Mesenchymal stem cell (in vitro differentiated cells and primary cell): ENCODE measurements around the gene PLXNA2.

Source experiments
- DNase-seq: peaks from one replicate; pipeline ENCODE4 v3.0.0-alpha.2; 2013
- H2AFZ ChIP-seq: one replicate; pipeline ENCODE4 v1.6.1; 2013; ENCODE audit warnings: low read depth, mild to moderate bottlenecking, control low read depth, inconsistent platforms, low read length, moderate library complexity
- H2AK5ac ChIP-seq: 2 replicates; pipeline ENCODE4 v1.6.1; 2013; ENCODE audit warnings: low read length, moderate library complexity, mild to moderate bottlenecking, inconsistent platforms; ENCODE audit not compliant: severe bottlenecking
- H2BK120ac ChIP-seq: one replicate; pipeline ENCODE4 v1.6.1; 2013; ENCODE audit warnings: low read depth, mild to moderate bottlenecking, inconsistent platforms, low read length, moderate library complexity
- H2BK12ac ChIP-seq, 2 experiments: one replicate each; pipeline ENCODE4 v1.6.1; 2013; ENCODE audit warnings: inconsistent platforms in 2 of 2, low read length in 2 of 2, mild to moderate bottlenecking in 2 of 2, moderate library complexity in 2 of 2, control low read depth in 1 of 2
- H2BK15ac ChIP-seq: one replicate; pipeline ENCODE4 v1.6.1; 2013; ENCODE audit warnings: mild to moderate bottlenecking, low read depth, inconsistent platforms; ENCODE audit not compliant: poor library complexity, severe bottlenecking
- H2BK5ac ChIP-seq: 2 replicates; pipeline ENCODE4 v1.6.1; 2013; ENCODE audit warnings: low read depth, mild to moderate bottlenecking, low read length, control low read depth, inconsistent platforms; ENCODE audit not compliant: poor library complexity, severe bottlenecking
- H3K14ac ChIP-seq, 2 experiments: one replicate each; pipeline ENCODE4 v1.6.1; 2013; ENCODE audit warnings: inconsistent platforms in 2 of 2, low read length in 2 of 2, control low read depth in 1 of 2, mild to moderate bottlenecking in 1 of 2, moderate library complexity in 1 of 2
- H3K18ac ChIP-seq, 2 experiments: one replicate each; pipeline ENCODE4 v1.6.1; 2013; ENCODE audit warnings: inconsistent platforms in 2 of 2, low read length in 2 of 2, control low read depth in 1 of 2, low read depth in 1 of 2, mild to moderate bottlenecking in 1 of 2
- H3K23ac ChIP-seq, 2 experiments: one replicate each; pipeline ENCODE4 v1.6.1; 2013; ENCODE audit warnings: inconsistent platforms in 2 of 2, low read length in 2 of 2, mild to moderate bottlenecking in 2 of 2, moderate library complexity in 2 of 2, control low read depth in 1 of 2
- H3K27ac ChIP-seq: 2 replicates; pipeline ENCODE4 v1.5.1; 2013; ENCODE audit warnings: mild to moderate bottlenecking, moderate library complexity, low read length, control low read depth, inconsistent platforms; ENCODE audit not compliant: poor library complexity, severe bottlenecking
- H3K27me3 ChIP-seq, 2 experiments: 2 replicates each; pipeline versions ENCODE4 v1.6.1 to v1.7.0; 2013; ENCODE audit warnings: low read length in 2 of 2, mild to moderate bottlenecking in 2 of 2, moderate library complexity in 2 of 2, control low read depth in 1 of 2, inconsistent platforms in 1 of 2; ENCODE audit not compliant: control insufficient read depth in 1 of 2, insufficient read depth in 1 of 2
- H3K36me3 ChIP-seq, 2 experiments: 2 replicates each; pipeline versions ENCODE4 v1.6.1 to v1.7.0; 2013; ENCODE audit warnings: low read length in 2 of 2, control low read depth in 1 of 2, inconsistent platforms in 1 of 2, low read depth in 1 of 2, mild to moderate bottlenecking in 1 of 2; ENCODE audit not compliant: insufficient read depth in 2 of 2, control insufficient read depth in 1 of 2
- H3K4ac ChIP-seq, 2 experiments: one replicate each; pipeline ENCODE4 v1.6.1; 2013; ENCODE audit warnings: inconsistent platforms in 2 of 2, low read length in 2 of 2, mild to moderate bottlenecking in 2 of 2, moderate library complexity in 2 of 2, control low read depth in 1 of 2, low read depth in 1 of 2
- H3K4me1 ChIP-seq: 2 replicates; pipeline ENCODE4 v1.6.1; 2013; ENCODE audit warnings: low read depth, low read length, control low read depth; ENCODE audit not compliant: control insufficient read depth, insufficient read depth
- H3K4me2 ChIP-seq: 2 replicates; pipeline ENCODE4 v1.6.1; 2013; ENCODE audit warnings: low read length, mild to moderate bottlenecking, inconsistent platforms; ENCODE audit not compliant: poor library complexity, severe bottlenecking
- H3K4me3 ChIP-seq, 2 experiments: 2 replicates each; pipeline versions ENCODE4 v1.5.1 to v1.7.0; 2013; ENCODE audit warnings: low read length in 2 of 2, mild to moderate bottlenecking in 2 of 2, control low read depth in 1 of 2, low read depth in 1 of 2; ENCODE audit not compliant: insufficient read depth in 1 of 2
- H3K79me1 ChIP-seq: replicated peaks from 2 replicates; pipeline ENCODE4 v1.6.1; 2013; ENCODE audit warnings: mild to moderate bottlenecking, control low read depth, low read length, inconsistent platforms; ENCODE audit not compliant: poor library complexity, severe bottlenecking
- H3K9ac ChIP-seq: 2 replicates; pipeline ENCODE4 v1.7.0; 2013; ENCODE audit warnings: mild to moderate bottlenecking, low read length, moderate library complexity
- H3K9me3 ChIP-seq: 2 replicates; pipeline ENCODE4 v1.7.0; 2013; ENCODE audit warnings: mild to moderate bottlenecking, low read length; ENCODE audit not compliant: control insufficient read depth
- H4K8ac ChIP-seq: one replicate; pipeline ENCODE4 v1.6.1; 2013; ENCODE audit warnings: inconsistent platforms, mild to moderate bottlenecking, low read length, moderate library complexity
- H4K91ac ChIP-seq: one replicate; pipeline ENCODE4 v1.6.1; 2013; ENCODE audit warnings: mild to moderate bottlenecking, low read length, inconsistent platforms
- WGBS: methylation state at CpG from one replicate; pipeline ENCODE4 v1.1.7; 2013; ENCODE audit warnings: mixed read lengths; 5-methylcytosine and 5-hydroxymethylcytosine counted together

Gene PLXNA2

GRCh38 chr1:208048904-208049303, 195.3 kb downstream of the PLXNA2 start:
- Histone ChIP-seq H2BK5ac (no peak overlapping the region), H2BK120ac (no peak overlapping the region), H3K14ac (no peak overlapping the region), H4K91ac (no peak overlapping the region), H3K79me1 (no peaks in the 10 kb centered on the region), H3K18ac (no peak overlapping the region), H2BK15ac (no peak overlapping the region), H3K23ac (no peak overlapping the region), H2AK5ac (no peak overlapping the region), H3K4me2 (no peak overlapping the region), H3K27ac (no peak overlapping the region), H2AFZ (no peak overlapping the region), H3K4me3 (no peak overlapping the region), H3K36me3 (peaks cover 6 to 13% of the 10 kb centered on the region in 2 experiments), H3K4me1 (peaks cover 2% of the 10 kb centered on the region), H3K9ac (no peak overlapping the region), H2BK12ac (no peak overlapping the region), H4K8ac (no peak overlapping the region), H3K27me3 (no peaks in the 10 kb centered on the region), H3K4ac (no peak overlapping the region), H3K9me3 (no peaks in the 10 kb centered on the region)
- DNase-seq = no peak
- WGBS = 91% methylated on average over 4 of the region's 4 CpGs

- H3K4me3 ChIP-seq = no peak overlapping the region
- no peak overlapping the region for H2BK5ac ChIP-seq
- H3K27ac ChIP-seq = no peak overlapping the region
- H3K4ac ChIP-seq = peak overlapping the region in 1 of 2 experiments; percentile 31
- no peaks in the 10 kb centered on the region for H3K9me3 ChIP-seq
- no peak overlapping the region for H2BK15ac ChIP-seq
- H2BK12ac ChIP-seq = no peak overlapping the region
- no peak overlapping the region for H2AFZ ChIP-seq
- H3K4me1 ChIP-seq = peaks cover 2% of the 10 kb centered on the region
- no peak overlapping the region for H4K91ac ChIP-seq
- H3K79me1 ChIP-seq = no peaks in the 10 kb centered on the region
- 90% methylated on average over 6 of the region's 6 CpGs for WGBS
- no peak overlapping the region for H3K4me2 ChIP-seq
- no peak overlapping the region for H2AK5ac ChIP-seq
- H3K18ac ChIP-seq = no peak overlapping the region
- H3K36me3 ChIP-seq = peaks cover 6 to 19% of the 10 kb centered on the region in 2 experiments
- H2BK120ac ChIP-seq = no peak overlapping the region
- no peak overlapping the region for H3K14ac ChIP-seq
- no peaks in the 10 kb centered on the region for H3K27me3 ChIP-seq
- no peak overlapping the region for H3K23ac ChIP-seq
- H3K9ac ChIP-seq = peak overlapping the region; percentile 18
- no peak for DNase-seq
- H4K8ac ChIP-seq = no peak overlapping the region
These were observed 196.2 kb downstream of the PLXNA2 start for GRCh38 chr1:208047975-208048374.

- no peak overlapping the region for H2BK15ac ChIP-seq
- no peak overlapping the region for H2AK5ac ChIP-seq
- H3K9ac ChIP-seq = peak overlapping the region; percentile 18
- H3K4me1 ChIP-seq = peaks cover 2% of the 10 kb centered on the region
- DNase-seq = no peak
- H3K23ac ChIP-seq = no peak overlapping the region
- no peak overlapping the region for H3K4me3 ChIP-seq
- no peak overlapping the region for H2BK120ac ChIP-seq
- no peaks in the 10 kb centered on the region for H3K27me3 ChIP-seq
- H3K14ac ChIP-seq = no peak overlapping the region
- H3K79me1 ChIP-seq = no peaks in the 10 kb centered on the region
- no peak overlapping the region for H4K91ac ChIP-seq
- 72% methylated on average over 6 of the region's 6 CpGs for WGBS
- no peak overlapping the region for H2BK5ac ChIP-seq
- H3K4ac ChIP-seq = no peak overlapping the region
- H3K4me2 ChIP-seq = no peak overlapping the region
- H3K18ac ChIP-seq = no peak overlapping the region
- peaks cover 6 to 21% of the 10 kb centered on the region in 2 experiments for H3K36me3 ChIP-seq
- H2AFZ ChIP-seq = no peak overlapping the region
- no peak overlapping the region for H3K27ac ChIP-seq
- no peaks in the 10 kb centered on the region for H3K9me3 ChIP-seq
- H4K8ac ChIP-seq = no peak overlapping the region
- no peak overlapping the region for H2BK12ac ChIP-seq
These were observed 196.7 kb downstream of the PLXNA2 start for GRCh38 chr1:208047476-208047934.

GRCh38 chr1:208045463-208046260, 198.5 kb downstream of the PLXNA2 start:
- Histone ChIP-seq H4K91ac (no peak overlapping the region), H3K4me3 (no peak overlapping the region), H3K79me1 (no peaks in the 10 kb centered on the region), H3K23ac (no peak overlapping the region), H3K4ac (no peak overlapping the region), H3K27me3 (no peaks in the 10 kb centered on the region), H3K36me3 (peaks cover 6 to 25% of the 10 kb centered on the region in 2 experiments), H2BK15ac (no peak overlapping the region), H3K4me2 (no peak overlapping the region), H3K14ac (no peak overlapping the region), H3K4me1 (peaks cover 6% of the 10 kb centered on the region), H3K27ac (no peak overlapping the region), H4K8ac (no peak overlapping the region), H3K9me3 (no peaks in the 10 kb centered on the region), H2BK12ac (no peak overlapping the region), H2AFZ (no peak overlapping the region), H2AK5ac (no peak overlapping the region), H3K9ac (no peak overlapping the region), H3K18ac (no peak overlapping the region), H2BK120ac (no peak overlapping the region), H2BK5ac (no peak overlapping the region)
- DNase-seq = no peak
- WGBS = 94% methylated on average over 16 of the region's 16 CpGs
